Upper lobe of left lung (tissue), 6 donors: ENCODE measurements around the gene CRTC1. TPM values are rescaled to one million over a fixed set of nuclear protein-coding genes. Genes with fewer than 3 reads are reported as not detected.

Source experiments
- ATAC-seq, 2 donors: fragments of 200-7000 bp; cut with Tn5 transposase; one replicate each; pipeline ENCODE4 v1.9.1; 2022; ENCODE audit warnings: mild to moderate bottlenecking in 2 of 2, moderate library complexity in 2 of 2; ENCODE audit not compliant: low FRiP score in 2 of 2
- DNase-seq, 2 donors: peaks; one replicate each; pipeline ENCODE4 v3.0.0-alpha.2; 2019 to 2020
- H3K27ac ChIP-seq, 4 donors: fragments of 200-600 bp; sonication (generic); one replicate each; pipeline ENCODE4 v1.5.1; 2016 to 2019
- H3K27me3 ChIP-seq, 4 donors: fragments of 200-600 bp; sonication (generic); one replicate each; pipeline ENCODE4 v1.5.1; 2017 to 2019
- H3K36me3 ChIP-seq, 4 donors: fragments of 200-600 bp; sonication (generic); one replicate each; pipeline ENCODE4 v1.5.1; 2016 to 2019
- H3K4me1 ChIP-seq, 4 donors: fragments of 200-600 bp; sonication (generic); one replicate each; pipeline ENCODE4 v1.5.1; 2018 to 2019
- H3K4me3 ChIP-seq, 4 donors: fragments of 200-600 bp; sonication (generic); one replicate each; pipeline ENCODE4 v1.5.1; 2017 to 2019; ENCODE audit warnings: mild to moderate bottlenecking in 2 of 4, moderate library complexity in 1 of 4
- H3K9me3 ChIP-seq, 4 donors: fragments of 200-600 bp; sonication (generic); one replicate each; pipeline ENCODE4 v1.5.1; 2018 to 2019
- EP300 ChIP-seq, 4 donors: sonication (generic); formaldehyde crosslinking; IDR thresholded peaks; one replicate each; pipeline ENCODE4 v1.5.1; 2017; ENCODE audit warnings: antibody characterized with exemption in 4 of 4, control low read depth in 2 of 4
- POLR2A ChIP-seq, 4 donors: fragments of 450-650 bp; IDR thresholded peaks; one replicate each; pipeline ENCODE4 v1.5.1; 2016 to 2017; ENCODE audit warnings: antibody characterized with exemption in 4 of 4, mild to moderate bottlenecking in 2 of 4
- POLR2AphosphoS5 ChIP-seq, 2 donors: sonication (generic); formaldehyde crosslinking; IDR thresholded peaks; one replicate each; pipeline ENCODE4 v1.5.1; 2017; ENCODE audit warnings: antibody characterized with exemption in 2 of 2
- WGBS, 2 donors: methylation state at CpG; one replicate each; pipeline ENCODE4 v1.1.5; 2017 to 2018; 5-methylcytosine and 5-hydroxymethylcytosine counted together
- total RNA-seq, 6 donors: library from RNA; depleted of rRNA in 4 of 6; stranded (reverse); fragments of >200 nt in 4 of 6; gene quantifications; one replicate each; pipeline versions ENCODE4 v1.1.0 to v1.2.1, GENCODE V29; 2016 to 2021
- TF ChIP-seq, protein P1 (sequence below), 6 experiments: fragments of 450-650 bp in 4 of 6; fragments of 200-600 bp in 2 of 6; sonication (generic) in 2 of 6; IDR thresholded peaks; one replicate each; pipeline ENCODE4 v1.5.1; 2016 to 2019; ENCODE audit warnings: antibody characterized with exemption in 6 of 6
- donor health status: DM: no; HTN: no; CAD: no; lungs with moderate emphysema.
- donor health status: DM: no; HTN: yes; CAD: no; lungs with severe emphysema.

The CRTC1 gene
- total RNA-seq, 6 donors from 2014 or later, result 5.9 to 27.2 (median 15.6) TPM

DNA sequence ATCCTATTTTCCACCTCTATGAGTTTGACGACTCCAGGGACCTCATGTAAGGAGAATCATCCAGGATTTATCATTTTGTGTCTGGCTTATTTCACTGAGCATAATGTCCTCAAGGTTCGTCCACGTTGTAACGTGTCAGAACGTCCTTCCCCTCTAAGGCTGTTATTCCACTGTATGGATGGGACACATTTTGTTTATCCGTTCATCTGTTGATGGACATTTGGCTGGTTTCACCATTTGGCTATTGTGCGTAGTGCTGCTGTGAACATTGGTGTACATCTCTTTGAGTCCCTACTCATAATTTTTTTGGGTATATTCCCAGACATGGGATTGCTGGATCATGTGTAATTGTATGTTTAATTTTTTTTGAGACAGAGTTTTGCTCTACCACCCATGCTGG lies 21.5 kb downstream of the CRTC1 start:
- no peak for ATAC-seq
- Histone ChIP-seq H3K4me3 (no peak overlapping the region), H3K9me3 (no peaks in the 10 kb centered on the region), H3K27me3 (no peaks in the 10 kb centered on the region), H3K27ac (no peak overlapping the region), H3K4me1 (peaks cover 19 to 32% (median 24%) of the 10 kb centered on the region in 4 donors), H3K36me3 (no peaks in the 10 kb centered on the region)
- WGBS, 2 donors, result 87 to 94% methylated on average over 7 of the region's 7 CpGs
- no peak for DNase-seq
- TF ChIP-seq, protein P1, sequence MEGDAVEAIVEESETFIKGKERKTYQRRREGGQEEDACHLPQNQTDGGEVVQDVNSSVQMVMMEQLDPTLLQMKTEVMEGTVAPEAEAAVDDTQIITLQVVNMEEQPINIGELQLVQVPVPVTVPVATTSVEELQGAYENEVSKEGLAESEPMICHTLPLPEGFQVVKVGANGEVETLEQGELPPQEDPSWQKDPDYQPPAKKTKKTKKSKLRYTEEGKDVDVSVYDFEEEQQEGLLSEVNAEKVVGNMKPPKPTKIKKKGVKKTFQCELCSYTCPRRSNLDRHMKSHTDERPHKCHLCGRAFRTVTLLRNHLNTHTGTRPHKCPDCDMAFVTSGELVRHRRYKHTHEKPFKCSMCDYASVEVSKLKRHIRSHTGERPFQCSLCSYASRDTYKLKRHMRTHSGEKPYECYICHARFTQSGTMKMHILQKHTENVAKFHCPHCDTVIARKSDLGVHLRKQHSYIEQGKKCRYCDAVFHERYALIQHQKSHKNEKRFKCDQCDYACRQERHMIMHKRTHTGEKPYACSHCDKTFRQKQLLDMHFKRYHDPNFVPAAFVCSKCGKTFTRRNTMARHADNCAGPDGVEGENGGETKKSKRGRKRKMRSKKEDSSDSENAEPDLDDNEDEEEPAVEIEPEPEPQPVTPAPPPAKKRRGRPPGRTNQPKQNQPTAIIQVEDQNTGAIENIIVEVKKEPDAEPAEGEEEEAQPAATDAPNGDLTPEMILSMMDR (IDR thresholded peaks at IDR 0.05), result no peak

DNA sequence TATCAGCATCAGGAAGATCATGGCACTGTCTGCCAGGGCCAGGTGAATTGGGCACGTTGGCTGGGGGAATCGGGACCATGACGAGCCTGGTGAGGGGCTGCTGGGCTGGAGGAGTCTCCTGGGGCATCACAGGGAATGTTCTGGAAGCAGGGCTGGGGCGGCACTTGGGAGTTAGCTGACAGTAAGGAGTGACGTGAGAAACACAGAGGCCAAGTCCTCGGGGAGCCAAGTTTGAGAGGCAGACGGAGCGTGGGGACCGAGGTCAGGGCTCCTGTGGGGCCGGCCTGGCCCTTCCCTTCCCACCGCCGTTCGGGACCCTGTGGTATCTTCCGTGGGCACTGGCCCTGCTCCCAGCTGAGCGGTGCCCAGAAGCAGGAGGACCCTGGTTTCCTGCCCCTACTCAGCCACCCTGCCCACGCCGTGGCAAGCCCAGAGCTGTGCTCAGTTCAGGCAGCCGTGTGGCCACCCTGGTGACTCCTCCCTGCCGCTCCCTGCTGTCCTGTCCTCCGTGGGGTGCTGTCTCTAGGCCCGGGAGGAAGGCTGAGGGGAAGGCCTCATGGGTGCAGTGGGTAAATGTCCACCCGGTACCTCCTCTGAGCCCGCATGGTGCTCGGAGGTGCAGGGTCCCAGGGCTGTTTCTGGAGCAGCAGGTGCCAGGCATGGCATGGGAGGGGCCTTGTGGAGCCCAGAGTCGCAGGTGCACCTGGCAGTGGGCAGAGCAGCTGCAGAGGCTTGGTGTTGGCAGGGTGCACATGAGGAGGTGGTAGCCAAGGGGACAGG lies 25.2 kb downstream of the CRTC1 start:
- Histone ChIP-seq H3K36me3 (no peaks in the 10 kb centered on the region), H3K9me3 (no peaks in the 10 kb centered on the region), H3K4me1 (peaks cover 14 to 29% (median 27%) of the 10 kb centered on the region in 4 donors), H3K4me3 (no peak overlapping the region), H3K27me3 (no peaks in the 10 kb centered on the region), H3K27ac (no peak overlapping the region)
- WGBS, 2 donors, result 80 to 90% methylated on average over 14 to 24 of the region's 25 CpGs
- no peak for TF ChIP-seq EP300 (IDR thresholded peaks at IDR 0.05)
- TF ChIP-seq, protein P1 (IDR thresholded peaks at IDR 0.05), result no peak
- TF ChIP-seq POLR2A (IDR thresholded peaks at IDR 0.05), result no peak
- TF ChIP-seq POLR2AphosphoS5 (IDR thresholded peaks at IDR 0.05), result no peak
- DNase-seq (peak in 1 of 2 donors; percentile 55), ATAC-seq (peak in 1 of 2 donors; percentile 26)

DNA sequence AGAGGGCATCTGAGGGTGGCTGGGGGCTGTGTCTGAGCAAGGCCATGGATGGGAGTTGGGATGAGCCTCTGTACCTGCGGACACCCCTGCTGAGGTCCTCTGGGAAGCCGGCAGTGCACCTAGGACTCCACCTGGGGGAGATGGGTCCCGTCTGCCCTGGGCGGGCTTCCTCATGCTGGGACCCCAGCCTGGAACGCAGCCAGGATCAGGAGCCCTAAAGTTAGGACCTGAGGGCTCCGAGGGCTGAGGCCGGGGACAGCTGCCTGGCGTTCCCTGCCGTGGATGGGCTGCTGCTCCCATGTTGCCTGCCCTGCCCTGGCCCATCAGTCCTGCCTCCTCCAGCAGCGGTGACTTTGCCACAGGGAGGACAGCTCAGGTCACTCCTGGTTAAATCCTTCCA lies 26.1 kb downstream of the CRTC1 start:
- H3K4me3 ChIP-seq, result no peak overlapping the region
- H3K9me3 ChIP-seq, result no peaks in the 10 kb centered on the region
- no peaks in the 10 kb centered on the region for H3K27me3 ChIP-seq
- WGBS, 2 donors, result 88 to 94% methylated on average over 6 to 8 of the region's 10 CpGs
- peak in 1 of 2 donors; percentile 5 for ATAC-seq
- no peak for DNase-seq
- H3K27ac ChIP-seq, result peak overlapping the region in 1 of 4 donors; percentile 5
- peaks cover 14 to 29% (median 27%) of the 10 kb centered on the region in 4 donors for H3K4me1 ChIP-seq
- H3K36me3 ChIP-seq, result no peaks in the 10 kb centered on the region
- TF ChIP-seq POLR2AphosphoS5 (IDR thresholded peaks at IDR 0.05), result no peak
- TF ChIP-seq EP300 (IDR thresholded peaks at IDR 0.05), result no peak
- TF ChIP-seq, protein P1 (IDR thresholded peaks at IDR 0.05), result no peak
- no peak for TF ChIP-seq POLR2A (IDR thresholded peaks at IDR 0.05)

DNA sequence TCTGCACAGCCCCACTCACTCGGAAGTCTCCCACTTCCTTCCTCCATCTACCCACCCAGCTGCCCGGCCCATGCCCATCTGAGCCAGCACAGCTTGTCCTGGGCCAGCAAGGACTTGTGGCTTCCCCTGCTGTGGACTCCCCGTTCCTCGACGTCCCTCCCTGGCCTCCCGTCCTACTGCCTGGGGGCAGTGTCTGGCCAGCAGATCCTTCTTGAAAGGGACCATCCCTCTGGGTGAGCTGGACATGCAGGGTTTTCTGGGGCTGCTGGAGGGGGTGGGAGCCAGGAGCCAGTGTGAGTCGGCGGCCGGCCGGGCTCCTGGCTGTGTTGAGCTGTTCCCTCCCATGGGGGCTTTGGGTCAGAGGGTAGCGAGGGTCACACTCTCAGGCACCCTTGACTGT lies 26.7 kb downstream of the CRTC1 start:
- Histone ChIP-seq H3K4me3 (peak overlapping the region in 1 of 4 donors; percentile 28), H3K27ac (peak overlapping the region in 1 of 4 donors; percentile 5), H3K27me3 (no peaks in the 10 kb centered on the region), H3K9me3 (no peaks in the 10 kb centered on the region), H3K4me1 (peaks cover 14 to 29% (median 27%) of the 10 kb centered on the region in 4 donors), H3K36me3 (no peaks in the 10 kb centered on the region)
- DNase-seq, result peak in 1 of 2 donors; percentile 60
- TF ChIP-seq, protein P1 (IDR thresholded peaks at IDR 0.05), result no peak
- peak in 2 of 4 donors; percentile 25 to 46 for TF ChIP-seq EP300 (IDR thresholded peaks at IDR 0.05)
- no peak for ATAC-seq
- 59 to 72% methylated on average over 7 to 10 of the region's 11 CpGs for WGBS, 2 donors
